HG03097 (cell line): ENCODE measurements around the gene RABGGTB.
"Not testable (repeated sequence)": the region's sequence is repeated elsewhere in the genome, so short reads cannot be mapped to it uniquely, and the experiment has no call there.

Source experiments
- ATAC-seq: cut with Tn5 transposase; IDR thresholded peaks from one replicate; pipeline ENCODE4 v1.9.1; 2021; ENCODE audit not compliant: unreplicated experiment, low FRiP score

Gene RABGGTB

DNA sequence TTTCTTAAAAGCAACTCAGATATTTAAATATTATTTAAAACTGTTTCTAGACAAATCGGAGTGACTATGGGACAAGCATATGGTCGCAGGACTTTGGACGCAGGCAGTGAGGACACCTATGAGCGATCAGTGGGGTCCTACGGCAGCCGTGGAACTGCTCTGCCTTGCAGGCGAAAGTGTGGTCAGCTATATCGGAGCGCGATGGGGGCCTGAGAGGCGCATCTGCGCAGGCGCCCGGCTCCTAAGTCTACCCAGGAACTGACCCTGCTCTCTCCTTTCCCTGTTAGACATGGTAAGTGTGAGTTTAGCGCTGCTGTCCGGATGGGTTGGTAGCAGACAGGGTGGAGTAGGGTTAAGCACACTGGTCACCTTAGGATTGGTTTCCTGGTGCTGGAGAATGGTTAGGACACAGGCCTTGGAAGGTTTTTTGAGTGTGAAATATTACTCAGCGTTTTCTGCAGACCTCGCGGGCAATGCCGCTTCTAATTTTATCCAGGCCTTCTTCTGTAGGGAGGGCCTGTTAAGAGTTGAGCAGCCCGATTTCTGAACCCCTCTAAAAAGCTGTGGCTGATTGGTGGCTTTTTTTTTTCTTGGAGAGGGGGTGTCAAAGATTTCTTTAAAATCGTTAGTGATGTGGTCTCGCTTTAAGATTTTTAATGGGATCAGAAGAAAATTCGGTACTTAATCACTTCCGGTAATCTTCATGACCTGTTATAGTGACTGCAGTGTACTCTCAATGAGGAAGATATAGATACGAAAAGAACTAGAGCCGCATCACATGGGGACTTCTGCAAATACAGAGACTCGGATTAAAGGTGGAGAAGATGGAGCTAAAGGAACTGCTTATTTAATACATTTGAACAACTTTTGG, at the start of gene RABGGTB:
Gene RABGGTB, plus strand, starts transcription at position 274 of the 871 bp plus-strand sequence. Its CDS starts 16 bp downstream, at position 290.
- peak; percentile 86 for ATAC-seq

GRCh38 chr1:75742047-75742625, 43.9 kb upstream of the RABGGTB start:
- no peak for ATAC-seq

GRCh38 chr1:75745276-75745675, 40.8 kb upstream of the RABGGTB start:
- peak; percentile 53 for ATAC-seq

DNA sequence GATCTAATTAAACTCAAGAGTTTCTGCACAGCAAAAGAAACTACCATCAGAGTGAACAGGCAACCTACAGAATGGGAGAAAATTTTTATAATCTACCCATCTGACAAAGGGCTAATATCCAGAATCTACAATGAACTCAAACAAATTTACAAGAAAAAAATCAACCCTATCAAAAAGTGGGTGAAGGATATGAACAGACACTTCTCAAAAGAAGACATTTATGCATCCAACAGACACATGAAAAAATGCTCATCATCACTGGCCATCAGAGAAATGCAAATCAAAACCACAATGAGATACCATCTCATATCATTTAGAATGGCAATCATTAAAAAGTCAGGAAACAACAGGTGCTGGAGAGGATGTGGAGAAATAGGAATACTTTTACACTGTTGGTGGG, 28.8 kb upstream of the RABGGTB start:
- ATAC-seq = not testable (repeated sequence)

DNA sequence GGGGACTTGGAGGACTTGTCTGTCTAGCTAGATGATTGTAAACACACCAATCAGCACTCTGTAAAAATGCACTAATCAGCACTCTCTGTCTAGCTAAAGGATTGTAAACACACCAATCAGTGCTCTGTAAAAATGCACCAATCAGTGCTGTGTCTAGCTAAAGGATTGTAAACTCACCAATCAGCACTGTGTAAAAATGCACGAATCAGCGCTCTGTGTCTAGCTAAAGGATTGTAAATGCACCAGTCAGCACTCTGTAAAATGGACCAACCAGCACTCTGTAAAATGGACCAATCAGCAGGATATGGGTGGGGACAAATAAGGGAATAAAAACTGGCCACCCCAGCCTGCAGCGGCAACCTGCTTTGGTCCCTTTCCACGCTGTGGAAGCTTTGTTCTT, 27.5 kb upstream of the RABGGTB start:
- not testable (repeated sequence) for ATAC-seq

DNA sequence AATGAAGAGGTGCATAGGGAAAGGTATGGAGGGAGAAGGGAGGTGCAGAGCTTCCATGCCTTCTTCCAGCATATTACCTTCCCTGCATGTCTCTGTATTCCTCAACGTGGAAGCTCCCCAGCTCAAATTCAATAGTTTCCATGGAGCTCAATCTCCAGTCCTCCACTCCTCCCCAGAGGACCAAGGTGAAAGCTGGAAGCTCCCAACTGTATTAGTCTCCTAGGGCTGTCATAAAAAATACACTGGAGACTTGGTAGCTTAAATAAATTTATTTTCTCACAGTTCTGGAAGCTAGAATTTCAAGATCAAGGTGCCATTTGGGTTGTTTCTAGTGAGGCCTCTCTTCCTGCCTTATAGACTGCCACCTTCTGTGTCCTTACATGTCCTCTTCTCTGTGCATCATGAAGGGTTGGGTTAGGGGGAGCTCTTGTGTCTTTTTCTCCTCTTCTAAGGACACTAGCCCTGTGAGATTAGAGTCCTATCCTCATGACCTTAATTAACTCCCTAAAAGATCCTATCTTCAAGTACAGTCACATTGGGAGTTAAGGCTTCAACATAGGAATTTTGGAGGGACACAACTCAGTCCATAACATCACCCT, 21.9 kb upstream of the RABGGTB start:
- no peak for ATAC-seq

DNA sequence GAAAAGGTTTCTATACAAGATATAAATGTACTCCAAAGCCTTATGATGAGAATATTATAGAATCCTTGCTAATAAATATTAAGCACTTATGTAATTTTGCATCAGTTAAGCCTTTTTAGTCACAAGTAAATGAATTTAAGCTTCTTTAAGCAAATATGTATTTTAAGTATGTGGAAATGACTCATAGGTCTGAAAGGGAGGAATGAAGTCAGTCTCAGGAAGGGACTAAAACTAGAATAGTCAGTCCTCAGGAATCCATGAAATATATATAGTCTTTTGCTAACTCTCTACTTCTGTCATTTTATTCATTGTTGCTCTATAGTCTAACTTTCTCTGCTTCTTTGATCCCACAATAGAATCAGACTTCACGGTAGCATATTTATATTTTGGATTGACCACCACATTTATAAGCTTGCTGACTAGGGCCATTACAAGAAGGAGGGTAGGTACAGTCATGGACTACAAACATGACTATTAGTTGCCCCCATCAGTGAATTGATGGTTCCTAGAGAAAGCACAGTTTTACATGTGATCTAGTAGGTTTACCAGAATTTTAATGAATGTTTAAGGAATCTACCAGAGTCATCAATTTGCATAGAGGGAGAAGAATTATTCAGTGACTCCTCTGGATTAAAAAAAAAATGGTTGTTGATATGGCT, 20.2 kb upstream of the RABGGTB start:
- no peak for ATAC-seq

DNA sequence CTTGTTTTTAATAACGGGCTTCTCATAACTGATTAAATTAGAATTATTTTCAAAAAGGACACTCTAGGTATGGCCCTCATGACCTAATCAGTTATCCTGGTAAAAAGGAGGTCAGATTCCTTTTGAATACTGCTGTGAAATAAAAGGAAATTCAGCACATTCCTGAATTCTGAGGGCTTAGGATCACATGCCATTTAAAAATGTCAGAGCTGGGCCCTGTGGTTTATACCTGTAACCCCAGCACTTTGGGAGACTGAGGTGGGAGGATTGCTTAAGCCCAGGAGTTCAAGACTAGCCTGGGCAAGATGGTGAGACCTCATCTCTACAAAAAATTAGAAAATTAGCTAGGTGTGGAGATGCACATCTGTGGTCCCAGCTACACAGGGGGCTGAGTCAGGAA, 18.0 kb upstream of the RABGGTB start:
- no peak for ATAC-seq

DNA sequence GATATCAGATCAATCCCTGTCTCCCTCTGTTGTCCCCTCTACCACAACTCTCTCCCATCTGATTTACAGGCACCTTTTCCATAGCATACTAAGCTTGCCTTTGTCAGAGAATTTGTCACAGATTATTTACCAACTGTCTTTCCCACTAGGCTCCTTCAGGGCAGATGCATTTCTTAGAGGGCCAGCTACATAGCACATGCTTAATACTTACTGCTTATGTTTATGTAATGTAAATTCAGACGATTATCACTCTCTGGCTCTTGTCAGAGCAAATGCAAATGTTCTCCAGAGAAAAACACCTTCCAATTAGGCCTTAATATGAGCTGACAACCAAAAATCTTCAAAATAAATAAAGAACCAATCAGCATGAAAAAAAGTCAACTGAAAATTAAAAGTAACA, 15.3 kb upstream of the RABGGTB start:
- ATAC-seq = no peak

- ATAC-seq = no peak
These were observed 14.1 kb upstream of the RABGGTB start for GRCh38 chr1:75771978-75772377.

- not testable (repeated sequence) for ATAC-seq
These were observed 8.2 kb upstream of the RABGGTB start for GRCh38 chr1:75777812-75778211.

GRCh38 chr1:75778694-75779093, 7.4 kb upstream of the RABGGTB start:
- ATAC-seq = not testable (repeated sequence)

DNA sequence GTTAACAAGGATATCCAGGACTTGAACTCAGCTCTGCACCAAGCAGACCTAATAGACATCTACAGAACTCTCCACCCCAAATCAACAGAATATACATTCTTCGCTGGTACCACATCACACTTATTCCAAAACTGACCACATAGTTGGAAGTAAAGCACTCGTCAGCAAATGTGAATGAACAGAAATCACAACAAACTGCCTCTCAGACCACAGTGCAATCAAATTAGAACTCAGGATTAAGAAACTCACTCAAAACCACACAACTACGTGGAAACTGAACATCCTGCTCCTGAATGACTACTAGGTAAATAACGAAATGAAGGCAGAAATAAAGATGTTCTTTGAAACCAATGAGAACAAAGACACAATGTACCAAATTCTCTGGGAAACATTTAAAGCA, 5.9 kb upstream of the RABGGTB start:
- not testable (repeated sequence) for ATAC-seq

GRCh38 chr1:75783920-75784319, 2.1 kb upstream of the RABGGTB start:
- ATAC-seq = not testable (repeated sequence)

DNA sequence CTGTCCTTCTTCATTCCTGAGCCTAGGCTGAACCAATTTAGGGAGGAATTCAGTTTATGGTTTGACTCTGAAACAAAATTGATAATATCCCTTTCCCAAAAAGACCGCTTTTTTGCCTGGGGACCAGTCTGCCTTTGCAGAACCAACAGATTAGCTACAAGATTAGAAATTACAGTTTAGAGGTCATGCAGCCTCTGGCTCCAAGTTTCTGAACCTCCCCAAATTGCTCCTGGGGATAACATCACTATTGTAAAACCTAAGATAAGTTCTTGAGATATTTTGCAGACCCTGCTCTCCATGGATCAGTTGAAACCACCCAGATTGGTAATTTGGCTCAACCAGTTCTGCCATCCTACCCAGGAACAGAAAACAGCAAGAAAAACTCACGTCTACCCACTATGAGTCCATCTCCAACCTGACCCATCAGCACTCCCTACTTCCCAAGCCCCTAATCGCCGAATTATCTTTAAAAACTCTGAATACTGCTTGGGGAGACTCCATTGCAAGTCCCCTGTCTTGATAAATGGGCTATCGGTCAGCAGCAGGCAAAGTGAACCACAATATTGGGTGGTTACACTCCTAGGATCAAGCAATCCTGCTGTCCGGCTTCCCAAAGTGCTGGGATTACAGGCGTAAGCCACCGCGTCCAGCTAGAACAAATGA, 605 bp upstream of the RABGGTB start:
- ATAC-seq = peak; percentile 15

DNA sequence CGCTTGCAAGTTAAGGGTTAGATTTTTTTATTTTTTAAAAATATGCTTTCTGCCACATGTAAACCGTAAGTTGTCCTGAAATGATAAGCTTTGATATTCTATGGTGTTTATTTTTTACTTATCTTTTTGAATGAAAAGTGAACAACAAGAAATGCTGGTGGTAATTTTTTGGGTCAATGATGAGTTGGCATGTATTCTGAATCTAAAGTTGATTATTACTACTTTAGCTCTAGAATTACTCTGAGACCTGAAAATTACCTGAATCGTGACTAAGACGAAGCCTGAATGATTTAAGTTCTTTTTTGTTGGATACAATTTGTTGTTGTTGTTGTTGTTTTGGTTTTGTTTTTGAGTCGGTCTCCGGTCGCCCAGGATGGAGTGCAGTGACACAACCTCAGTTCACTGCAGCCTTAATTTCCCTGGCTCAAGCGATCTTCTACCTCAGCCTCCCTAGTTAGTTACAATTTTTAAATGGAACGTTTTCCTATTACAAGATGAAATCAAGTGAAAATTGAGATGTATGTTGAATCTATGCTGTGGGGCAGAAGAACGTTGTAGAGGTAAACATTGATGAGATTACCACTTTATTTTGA, 941 bp downstream of the RABGGTB start:
- ATAC-seq = no peak

DNA sequence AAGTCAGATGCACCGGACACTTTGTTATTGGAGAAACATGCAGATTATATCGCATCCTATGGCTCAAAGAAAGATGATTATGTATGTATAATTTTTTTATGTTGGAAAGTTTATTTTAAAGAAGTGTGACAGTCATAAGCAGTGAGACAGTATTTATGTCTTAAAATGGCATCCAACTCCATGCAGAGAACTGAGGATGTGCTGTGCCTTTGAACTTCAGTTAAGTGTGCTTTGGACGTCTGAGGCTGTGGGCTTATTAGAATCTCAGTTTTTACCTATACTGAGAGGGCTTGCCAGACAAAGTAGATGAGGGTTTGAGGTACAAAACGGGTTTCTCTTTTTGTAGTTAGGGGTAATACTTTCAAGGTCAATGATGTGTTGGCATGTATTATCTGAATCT, 1.5 kb downstream of the RABGGTB start:
- ATAC-seq = no peak

DNA sequence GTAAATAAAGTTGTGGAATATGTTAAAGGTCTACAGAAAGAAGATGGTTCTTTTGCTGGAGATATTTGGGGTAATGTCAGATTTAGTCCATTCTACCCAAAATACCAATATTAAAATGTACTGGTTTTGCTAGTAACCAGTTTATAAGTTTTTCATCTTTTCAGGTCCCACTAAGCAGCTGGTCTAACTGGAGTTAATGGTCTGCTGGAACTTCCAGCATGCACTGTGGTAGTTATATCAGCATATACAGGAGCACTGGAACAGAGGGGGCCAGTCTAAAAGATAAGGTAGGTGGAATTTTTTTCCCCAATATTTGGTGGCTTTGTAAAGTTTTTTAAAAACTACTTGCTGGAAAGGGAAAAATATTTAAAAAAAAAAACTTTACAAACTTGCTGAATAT, 3.9 kb downstream of the RABGGTB start:
- ATAC-seq = no peak

DNA sequence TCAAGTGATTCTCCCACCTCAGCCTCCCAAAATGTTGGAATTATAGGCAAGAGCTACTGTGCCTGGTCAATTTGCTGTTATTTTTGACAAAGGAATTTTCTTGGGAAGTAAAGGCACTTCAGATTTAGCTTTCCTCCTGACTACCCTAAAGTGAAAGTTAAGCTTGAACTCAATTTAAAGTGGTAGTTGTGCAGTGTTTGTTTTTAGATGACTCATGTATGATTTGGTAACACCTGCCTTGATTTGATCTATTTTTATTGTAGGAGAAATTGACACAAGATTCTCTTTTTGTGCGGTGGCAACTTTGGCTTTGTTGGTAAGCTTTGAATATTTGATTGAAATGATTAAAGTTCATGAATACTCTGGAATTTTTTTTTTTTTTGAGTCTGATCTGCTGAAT, 5.0 kb downstream of the RABGGTB start:
- ATAC-seq = no peak

DNA sequence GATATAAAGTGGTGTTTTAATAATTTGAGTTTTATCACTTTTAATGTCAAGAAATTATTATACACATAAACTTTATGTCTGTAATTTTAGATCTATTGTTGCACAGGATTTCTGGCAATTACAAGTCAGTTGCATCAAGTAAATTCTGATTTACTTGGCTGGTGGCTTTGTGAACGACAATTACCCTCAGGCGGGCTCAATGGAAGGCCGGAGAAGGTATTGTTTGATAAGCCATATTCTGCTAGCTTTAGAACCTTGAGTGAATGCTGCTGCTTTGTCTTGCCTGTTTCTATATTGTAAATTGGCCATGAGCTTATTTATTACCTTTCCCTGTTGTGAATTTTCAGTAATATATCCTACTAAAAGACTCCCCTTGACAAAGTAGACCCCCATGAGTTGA, 6.0 kb downstream of the RABGGTB start:
- no peak for ATAC-seq
